ENCODE measurements around the gene USP10.

DNA sequence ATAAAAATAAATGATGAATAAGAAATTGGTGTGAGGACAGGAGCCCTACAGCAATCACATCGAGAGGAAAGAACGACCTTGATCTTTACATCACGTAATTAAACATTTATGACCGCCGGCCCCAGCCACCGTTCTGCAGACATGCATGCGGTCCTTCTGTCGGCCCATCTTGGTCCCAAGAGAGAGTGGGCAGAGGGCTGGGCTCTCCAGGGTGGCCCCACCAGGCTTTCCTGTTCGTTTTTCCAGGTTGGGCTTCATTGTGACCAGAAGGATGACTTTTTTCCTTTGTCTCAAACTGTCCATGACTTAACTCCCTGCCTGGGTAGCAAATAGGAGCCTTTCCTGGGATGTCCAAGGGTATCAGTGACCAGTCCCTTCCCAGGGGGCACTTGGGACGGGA is 116.7 kb downstream of the USP10 start:
- TF ChIP-seq, protein P1, sequence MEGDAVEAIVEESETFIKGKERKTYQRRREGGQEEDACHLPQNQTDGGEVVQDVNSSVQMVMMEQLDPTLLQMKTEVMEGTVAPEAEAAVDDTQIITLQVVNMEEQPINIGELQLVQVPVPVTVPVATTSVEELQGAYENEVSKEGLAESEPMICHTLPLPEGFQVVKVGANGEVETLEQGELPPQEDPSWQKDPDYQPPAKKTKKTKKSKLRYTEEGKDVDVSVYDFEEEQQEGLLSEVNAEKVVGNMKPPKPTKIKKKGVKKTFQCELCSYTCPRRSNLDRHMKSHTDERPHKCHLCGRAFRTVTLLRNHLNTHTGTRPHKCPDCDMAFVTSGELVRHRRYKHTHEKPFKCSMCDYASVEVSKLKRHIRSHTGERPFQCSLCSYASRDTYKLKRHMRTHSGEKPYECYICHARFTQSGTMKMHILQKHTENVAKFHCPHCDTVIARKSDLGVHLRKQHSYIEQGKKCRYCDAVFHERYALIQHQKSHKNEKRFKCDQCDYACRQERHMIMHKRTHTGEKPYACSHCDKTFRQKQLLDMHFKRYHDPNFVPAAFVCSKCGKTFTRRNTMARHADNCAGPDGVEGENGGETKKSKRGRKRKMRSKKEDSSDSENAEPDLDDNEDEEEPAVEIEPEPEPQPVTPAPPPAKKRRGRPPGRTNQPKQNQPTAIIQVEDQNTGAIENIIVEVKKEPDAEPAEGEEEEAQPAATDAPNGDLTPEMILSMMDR (IDR thresholded peaks at IDR 0.05), result no peak
- no peak for TF ChIP-seq POLR2A (IDR thresholded peaks at IDR 0.05)
- TF ChIP-seq POLR2AphosphoS5 (IDR thresholded peaks at IDR 0.05), result no peak
- TF ChIP-seq EP300 (IDR thresholded peaks at IDR 0.05), result no peak
